Measurements from ENCODE around the gene SIGLEC1. TPM values are rescaled to one million over a fixed set of nuclear protein-coding genes. Genes with fewer than 3 reads are reported as not detected.

The SIGLEC1 gene
- total RNA-seq, 1 donor from 2014 or later, result not detected

- DNase-seq (ENCODE audit: low read depth), result no peak
- Histone ChIP-seq H3K36me3 (ENCODE audit: control insufficient read depth, insufficient read depth, low read length) (no peaks in the 10 kb centered on the region), H3K27me3 (ENCODE audit: control insufficient read depth, insufficient read depth, low read length) (peaks cover 50% of the 10 kb centered on the region), H3K4me3 (ENCODE audit: low read depth, low read length) (no peak overlapping the region)
- TF ChIP-seq, protein P1, sequence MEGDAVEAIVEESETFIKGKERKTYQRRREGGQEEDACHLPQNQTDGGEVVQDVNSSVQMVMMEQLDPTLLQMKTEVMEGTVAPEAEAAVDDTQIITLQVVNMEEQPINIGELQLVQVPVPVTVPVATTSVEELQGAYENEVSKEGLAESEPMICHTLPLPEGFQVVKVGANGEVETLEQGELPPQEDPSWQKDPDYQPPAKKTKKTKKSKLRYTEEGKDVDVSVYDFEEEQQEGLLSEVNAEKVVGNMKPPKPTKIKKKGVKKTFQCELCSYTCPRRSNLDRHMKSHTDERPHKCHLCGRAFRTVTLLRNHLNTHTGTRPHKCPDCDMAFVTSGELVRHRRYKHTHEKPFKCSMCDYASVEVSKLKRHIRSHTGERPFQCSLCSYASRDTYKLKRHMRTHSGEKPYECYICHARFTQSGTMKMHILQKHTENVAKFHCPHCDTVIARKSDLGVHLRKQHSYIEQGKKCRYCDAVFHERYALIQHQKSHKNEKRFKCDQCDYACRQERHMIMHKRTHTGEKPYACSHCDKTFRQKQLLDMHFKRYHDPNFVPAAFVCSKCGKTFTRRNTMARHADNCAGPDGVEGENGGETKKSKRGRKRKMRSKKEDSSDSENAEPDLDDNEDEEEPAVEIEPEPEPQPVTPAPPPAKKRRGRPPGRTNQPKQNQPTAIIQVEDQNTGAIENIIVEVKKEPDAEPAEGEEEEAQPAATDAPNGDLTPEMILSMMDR (IDR thresholded peaks at IDR 0.05; ENCODE audit: insufficient read depth, low read length, poor library complexity, severe bottlenecking), result no peak
Observed at GRCh38 chr20:3663858-3664257, 48.5 kb downstream of the SIGLEC1 start.

GRCh38 chr20:3663031-3663701 lies 49.2 kb downstream of the SIGLEC1 start, which contains the start of gene GFRA4:
GFRA4 (minus strand) TSS chr20:3663399; CDS start chr20:3663399, 0 bp downstream.
- peaks cover 54% of the 10 kb centered on the region for H3K27me3 ChIP-seq (ENCODE audit: control insufficient read depth, insufficient read depth, low read length)
- H3K36me3 ChIP-seq (ENCODE audit: control insufficient read depth, insufficient read depth, low read length), result no peaks in the 10 kb centered on the region

More at GRCh38 chr20:3663031-3663701, 49.2 kb downstream of the SIGLEC1 start, which contains the start of gene GFRA4:
- H3K4me3 ChIP-seq (ENCODE audit: low read depth, low read length), result no peak within 1 kb of the TSS
- DNase-seq (ENCODE audit: low read depth), result no peak
- TF ChIP-seq, protein P1 (IDR thresholded peaks at IDR 0.05; ENCODE audit: insufficient read depth, low read length, poor library complexity, severe bottlenecking), result no peak

Other genes starting within 250 kb of the SIGLEC1 start
- gene ATRN, start 241.6 kb downstream of the SIGLEC1 start, total RNA-seq, result 26.8 and 30.6 TPM in 2 replicates
- not detected in 2 replicates for gene GFRA4, start 49.2 kb downstream of the SIGLEC1 start, total RNA-seq
- 0.13 and 0.41 TPM in 2 replicates for gene ADAM33, start 30.6 kb downstream of the SIGLEC1 start, total RNA-seq
- gene HSPA12B, start 20.1 kb upstream of the SIGLEC1 start, total RNA-seq, result 0.08 and 0.68 TPM in 2 replicates
- gene ADISSP, start 55.2 kb upstream of the SIGLEC1 start, total RNA-seq, result 34.8 and 35.2 TPM in 2 replicates
- 0.07 TPM in 1 of 2 replicates, not detected in the other for gene SPEF1, start 68.8 kb upstream of the SIGLEC1 start, total RNA-seq
- 66.2 and 73.3 TPM in 2 replicates for gene CENPB, start 74.1 kb upstream of the SIGLEC1 start, total RNA-seq
- 8.3 and 13.0 TPM in 2 replicates for gene CDC25B, start 83.7 kb upstream of the SIGLEC1 start, total RNA-seq
- gene AP5S1, start 107.9 kb upstream of the SIGLEC1 start, total RNA-seq, result 13.7 and 15.0 TPM in 2 replicates
- 30.8 and 32.0 TPM in 2 replicates for gene MAVS, start 134.2 kb upstream of the SIGLEC1 start, total RNA-seq
- gene PANK2, start 176.8 kb upstream of the SIGLEC1 start, total RNA-seq, result 29.9 and 40.8 TPM in 2 replicates